Hippocampal formation (tissue), 2 donors: ENCODE data around the gene CSTF1.

Experiments
- DNase-seq, 2 donors: peaks; one replicate each; lab custom pipeline; 2025; lab: John Stamatoyannopoulos, UW

CSTF1 gene

GRCh38 chr20:56429502-56429901 is 37.1 kb downstream of the CSTF1 start:
- DNase-seq = no peak

- DNase-seq = no peak
These were observed 37.5 kb downstream of the CSTF1 start for GRCh38 chr20:56429941-56430340.

GRCh38 chr20:56430461-56430860 is 38.0 kb downstream of the CSTF1 start:
- DNase-seq = no peak

- no peak for DNase-seq
These were observed 38.5 kb downstream of the CSTF1 start for GRCh38 chr20:56430957-56431356.

GRCh38 chr20:56431471-56431870 is 39.0 kb downstream of the CSTF1 start:
- DNase-seq = no peak

GRCh38 chr20:56433221-56433879 is 40.9 kb downstream of the CSTF1 start:
- no peak for DNase-seq

GRCh38 chr20:56433880-56434255 is 41.4 kb downstream of the CSTF1 start:
- DNase-seq = no peak

GRCh38 chr20:56437196-56437960 is 44.9 kb downstream of the CSTF1 start:
- DNase-seq = no peak

- no peak for DNase-seq
These were observed 45.8 kb downstream of the CSTF1 start for GRCh38 chr20:56438284-56438683.

- DNase-seq = no peak
These were observed 47.4 kb downstream of the CSTF1 start for GRCh38 chr20:56439771-56440291.

- no peak for DNase-seq
These were observed 48.0 kb downstream of the CSTF1 start for GRCh38 chr20:56440346-56441007.

- no peak for DNase-seq
These were observed 50.2 kb downstream of the CSTF1 start for GRCh38 chr20:56442389-56443365.

- no peak for DNase-seq
These were observed 51.5 kb downstream of the CSTF1 start for GRCh38 chr20:56443654-56444540.

- DNase-seq = no peak
These were observed 52.7 kb downstream of the CSTF1 start for GRCh38 chr20:56445130-56445529.

GRCh38 chr20:56445540-56445939 is 53.1 kb downstream of the CSTF1 start:
- DNase-seq = no peak

- no peak for DNase-seq
These were observed 54.8 kb downstream of the CSTF1 start for GRCh38 chr20:56447227-56447626.

- DNase-seq = no peak
These were observed 57.0 kb downstream of the CSTF1 start for GRCh38 chr20:56449459-56449858.

- no peak for DNase-seq
These were observed 58.8 kb downstream of the CSTF1 start for GRCh38 chr20:56451056-56451765.

GRCh38 chr20:56453352-56453751 is 60.9 kb downstream of the CSTF1 start:
- no peak for DNase-seq

GRCh38 chr20:56454754-56455153 is 62.3 kb downstream of the CSTF1 start:
- no peak for DNase-seq
